Stomach (tissue), 9 donors: ENCODE results near the gene RETREG2. TPM values are rescaled to one million over a fixed set of nuclear protein-coding genes. Genes with fewer than 3 reads are reported as not detected.

Source experiments
- DNase-seq, 2 donors: peaks; one replicate each; pipeline versions ENCODE4 v3.0.0 to v3.0.0-alpha.2; 2013 to 2019
- H3K27ac ChIP-seq, 5 donors: fragments of 200-600 bp in 4 of 5; sonication (generic) in 4 of 5; one replicate each; pipeline ENCODE4 v1.5.1; 2013 to 2019; ENCODE audit warnings: mild to moderate bottlenecking in 1 of 5, moderate library complexity in 1 of 5
- H3K27me3 ChIP-seq, 3 donors: fragments of 200-600 bp; sonication (generic); one replicate each; pipeline ENCODE4 v1.5.1; 2017 to 2019; ENCODE audit warnings: mixed run types in 1 of 3
- H3K36me3 ChIP-seq, 4 donors: fragments of 200-600 bp; sonication (generic); 1 replicate in 3 of 4; 2 replicates in 1 of 4; pipeline ENCODE4 v1.5.1; 2016 to 2019
- H3K4me1 ChIP-seq, 4 donors: fragments of 200-600 bp; sonication (generic); one replicate each; pipeline ENCODE4 v1.5.1; 2016 to 2019
- H3K4me3 ChIP-seq, 4 donors: fragments of 200-600 bp; sonication (generic) in 3 of 4; one replicate each; pipeline ENCODE4 v1.5.1; 2016 to 2019; ENCODE audit warnings: mild to moderate bottlenecking in 1 of 4
- H3K9me3 ChIP-seq, 4 donors: fragments of 200-600 bp; sonication (generic); one replicate each; pipeline ENCODE4 v1.5.1; 2016 to 2019
- EP300 ChIP-seq: sonication (generic); formaldehyde crosslinking; IDR thresholded peaks from one replicate; pipeline ENCODE4 v1.6.1; 2017; ENCODE audit warnings: antibody characterized with exemption
- POLR2A ChIP-seq, 4 donors: fragments of 450-650 bp; IDR thresholded peaks; one replicate each; pipeline ENCODE4 v1.6.1; 2016; ENCODE audit warnings: antibody characterized with exemption in 4 of 4, control low read depth in 2 of 4, mild to moderate bottlenecking in 1 of 4, moderate library complexity in 1 of 4
- POLR2AphosphoS5 ChIP-seq, 3 donors: sonication (generic); formaldehyde crosslinking; IDR thresholded peaks; one replicate each; pipeline ENCODE4 v1.6.1; 2016; ENCODE audit warnings: antibody characterized with exemption in 3 of 3
- WGBS, 5 donors: extraction: QIAGEN DNeasy Blood & Tissue Kit in 3 of 5; methylation state at CpG; one replicate each; pipeline versions ENCODE4 v1.1.5 to v1.1.7; 2013 to 2018; 5-methylcytosine and 5-hydroxymethylcytosine counted together
- intact Hi-C: fragments of 100-400 bp; cut with DNase I; formaldehyde crosslinking; loops from one replicate; pipeline ENCODE4 v1.15.1; 2023; ENCODE audit warnings: low total_unique reads
- polyA plus RNA-seq, 3 donors: library from polyadenylated mRNA; stranded (reverse); fragments of 200-250 nt; gene quantifications; one replicate each; pipeline ENCODE4 v1.2.3, GENCODE V29; 2013
- total RNA-seq, 5 donors: library from RNA; depleted of rRNA; stranded (reverse); fragments of >200 nt; gene quantifications; one replicate each; pipeline versions ENCODE4 v1.1.0 to v1.2.3, GENCODE V29; 2014 to 2016
- TF ChIP-seq, protein P1 (sequence below), 7 experiments: fragments of 450-650 bp in 4 of 7; fragments of 200-600 bp in 3 of 7; sonication (generic) in 3 of 7; IDR thresholded peaks; one replicate each; pipeline ENCODE4 v1.5.1; 2016 to 2019; ENCODE audit warnings: antibody characterized with exemption in 7 of 7, control low read depth in 2 of 7, mild to moderate bottlenecking in 1 of 7
- donor health status: healthy with polysubstance abuse.
- donor health status: Bipolar disorder and iron deficiency.
- donor health status: healthy.

RETREG2 gene
- total and polyA plus RNA-seq, 8 donors, result 23.9 to 97.3 (median 43.0) TPM

DNA sequence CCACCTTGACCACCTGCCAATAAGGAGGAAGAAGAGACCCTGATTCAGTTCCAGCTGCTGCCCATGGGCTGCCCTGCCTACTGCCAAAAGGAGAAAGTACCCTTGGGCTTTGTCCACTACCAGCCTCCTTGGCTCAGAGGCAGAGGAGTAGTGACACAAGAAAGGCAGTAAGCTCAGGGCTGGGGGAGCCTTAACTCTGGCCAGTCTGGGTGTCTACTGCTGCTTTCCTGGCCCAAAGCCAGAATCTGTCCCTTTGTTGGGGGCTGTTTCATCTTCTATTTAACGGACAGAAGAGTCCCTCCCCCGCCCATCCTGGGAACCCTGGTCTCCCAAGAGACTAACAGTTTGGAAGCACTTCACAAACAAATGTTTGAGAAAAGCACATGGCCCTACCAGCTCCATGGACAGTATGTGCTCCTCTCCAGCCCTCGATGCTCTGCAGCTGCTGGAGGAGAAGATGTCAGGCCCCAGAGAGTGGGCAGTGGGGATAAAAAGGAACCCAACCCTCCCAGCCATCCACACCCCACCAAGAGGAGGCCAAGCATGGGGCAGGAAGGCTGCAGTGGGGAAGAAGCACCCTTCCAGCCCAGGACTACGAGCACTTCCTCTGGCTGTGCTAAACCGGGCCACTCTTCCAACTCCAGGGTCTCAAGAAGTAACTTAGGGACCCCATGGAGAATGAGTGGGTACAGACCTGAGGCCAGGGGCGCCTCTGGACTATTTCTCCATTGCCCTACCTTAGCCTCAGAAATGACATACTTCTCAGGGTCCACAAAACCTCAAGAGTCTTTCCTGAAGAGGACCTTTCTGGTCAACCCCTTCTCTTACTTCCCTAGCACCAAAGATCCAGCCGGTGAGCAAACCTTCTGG lies 50.2 kb downstream of the RETREG2 start:
- Histone ChIP-seq H3K4me3 (peak overlapping the region; percentile 64 to 82 (median 78)), H3K9me3 (no peaks in the 10 kb centered on the region), H3K27ac (peak overlapping the region in 4 of 5 donors; percentile 95 to 98 (median 96)), H3K4me1 (peaks cover 19 to 57% (median 38%) of the 10 kb centered on the region in 4 donors), H3K27me3 (no peaks in the 10 kb centered on the region), H3K36me3 (peaks cover 38 to 59% (median 53%) of the 10 kb centered on the region in 4 donors)
- TF ChIP-seq POLR2AphosphoS5 (IDR thresholded peaks at IDR 0.05) (no peak), POLR2A (IDR thresholded peaks at IDR 0.05) (no peak), EP300 (no peak)
- TF ChIP-seq, protein P1, sequence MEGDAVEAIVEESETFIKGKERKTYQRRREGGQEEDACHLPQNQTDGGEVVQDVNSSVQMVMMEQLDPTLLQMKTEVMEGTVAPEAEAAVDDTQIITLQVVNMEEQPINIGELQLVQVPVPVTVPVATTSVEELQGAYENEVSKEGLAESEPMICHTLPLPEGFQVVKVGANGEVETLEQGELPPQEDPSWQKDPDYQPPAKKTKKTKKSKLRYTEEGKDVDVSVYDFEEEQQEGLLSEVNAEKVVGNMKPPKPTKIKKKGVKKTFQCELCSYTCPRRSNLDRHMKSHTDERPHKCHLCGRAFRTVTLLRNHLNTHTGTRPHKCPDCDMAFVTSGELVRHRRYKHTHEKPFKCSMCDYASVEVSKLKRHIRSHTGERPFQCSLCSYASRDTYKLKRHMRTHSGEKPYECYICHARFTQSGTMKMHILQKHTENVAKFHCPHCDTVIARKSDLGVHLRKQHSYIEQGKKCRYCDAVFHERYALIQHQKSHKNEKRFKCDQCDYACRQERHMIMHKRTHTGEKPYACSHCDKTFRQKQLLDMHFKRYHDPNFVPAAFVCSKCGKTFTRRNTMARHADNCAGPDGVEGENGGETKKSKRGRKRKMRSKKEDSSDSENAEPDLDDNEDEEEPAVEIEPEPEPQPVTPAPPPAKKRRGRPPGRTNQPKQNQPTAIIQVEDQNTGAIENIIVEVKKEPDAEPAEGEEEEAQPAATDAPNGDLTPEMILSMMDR (IDR thresholded peaks at IDR 0.05), result no peak
- 33 to 46% (median 41%) methylated on average over 4 to 7 of the region's 7 CpGs for WGBS, 5 donors
- peak in 1 of 2 donors; percentile 32 for DNase-seq
- intact Hi-C loops, result loop anchor here (10.0 kb wide), 1 partner anchor 57 kb away; no protein-coding TSS in a partner anchor

DNA sequence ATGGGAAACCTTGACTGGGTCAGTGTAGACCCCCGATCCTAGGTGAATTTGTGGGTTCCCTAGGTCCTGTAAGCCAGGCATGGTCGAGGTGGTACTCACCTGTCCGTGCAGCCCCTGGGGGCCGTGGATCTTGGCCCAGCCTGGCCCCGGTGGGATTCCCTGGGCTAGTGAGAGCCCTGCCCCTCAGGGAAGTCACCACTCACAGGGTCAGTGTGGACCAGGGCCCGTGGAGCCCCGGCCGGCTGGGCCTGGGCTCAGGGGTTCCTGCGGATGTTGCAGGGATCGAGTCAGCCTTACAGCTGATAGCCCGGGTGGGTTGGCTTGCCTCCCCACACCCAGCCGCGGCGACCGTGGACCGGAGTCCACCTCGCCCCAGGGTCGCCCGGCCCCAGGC lies 50.8 kb downstream of the RETREG2 start:
- Histone ChIP-seq H3K4me1 (peaks cover 19 to 57% (median 38%) of the 10 kb centered on the region in 4 donors), H3K4me3 (peak overlapping the region; percentile 64 to 82 (median 78)), H3K9me3 (no peaks in the 10 kb centered on the region), H3K27ac (peak overlapping the region; percentile 95 to 98 (median 96)), H3K27me3 (no peaks in the 10 kb centered on the region), H3K36me3 (peaks cover 38 to 59% (median 53%) of the 10 kb centered on the region in 4 donors)
- no peak for DNase-seq
- TF ChIP-seq POLR2A (IDR thresholded peaks at IDR 0.05) (no peak), EP300 (no peak), POLR2AphosphoS5 (IDR thresholded peaks at IDR 0.05) (no peak)
- TF ChIP-seq, protein P1 (IDR thresholded peaks at IDR 0.05), result no peak
- intact Hi-C loops, result loop anchor here (10.0 kb wide), 1 partner anchor 56 kb away; no protein-coding TSS in a partner anchor
- WGBS, 5 donors, result 1 to 20% (median 1%) methylated on average over 1 to 19 of the region's 19 CpGs

DNA sequence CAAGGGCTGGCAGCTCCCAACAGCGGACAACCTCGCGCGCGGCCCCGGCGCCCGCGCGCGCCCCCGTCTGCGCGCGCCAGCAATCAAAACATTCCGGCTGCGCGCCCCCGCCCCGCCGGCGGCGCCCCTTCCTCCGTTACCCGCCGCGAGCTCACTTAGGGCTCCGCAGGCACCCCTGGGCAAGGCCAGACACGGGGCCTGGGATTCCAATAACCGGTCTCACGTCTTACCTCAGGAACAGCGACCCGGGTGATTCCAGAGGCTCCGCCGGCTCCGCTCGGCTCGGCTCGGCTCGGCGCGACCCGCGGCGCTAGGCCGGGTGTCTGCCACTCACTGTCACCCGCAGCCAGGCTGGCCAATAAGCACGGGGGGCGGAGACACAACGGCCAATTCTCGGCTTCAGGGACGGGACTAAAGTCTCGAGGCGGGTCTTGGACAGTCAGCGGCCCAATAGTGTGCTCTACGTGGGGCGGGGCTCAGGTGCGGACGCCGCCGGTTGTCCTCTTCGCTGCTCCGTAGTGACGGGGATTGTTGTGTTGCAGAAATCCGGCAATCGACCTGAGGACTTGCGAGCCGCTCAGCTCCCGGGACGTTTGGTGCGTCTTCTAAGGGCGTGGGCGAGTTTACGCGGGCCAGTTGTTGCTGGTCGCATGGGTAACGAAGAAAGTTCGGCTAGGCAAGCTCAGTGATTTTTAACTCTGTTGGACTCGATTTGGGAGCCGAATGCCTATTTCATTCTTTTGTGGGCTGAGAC lies 51.4 kb downstream of the RETREG2 start, which contains the start of the genes ANKZF1 and ATG9A:
Gene ANKZF1, plus strand, starts transcription at position 502 of the 754 bp plus-strand sequence. CDS start 452 bp downstream, outside the sequence.
Gene ATG9A, minus strand, starts transcription at position 332 of the 754 bp plus-strand sequence. CDS start 1,612 bp downstream, outside the sequence.
- peaks cover 37 to 59% (median 53%) of the 10 kb centered on the region in 4 donors for H3K36me3 ChIP-seq
- peak within 1 kb of the TSS; percentile 64 to 82 (median 78) for H3K4me3 ChIP-seq

DNA sequence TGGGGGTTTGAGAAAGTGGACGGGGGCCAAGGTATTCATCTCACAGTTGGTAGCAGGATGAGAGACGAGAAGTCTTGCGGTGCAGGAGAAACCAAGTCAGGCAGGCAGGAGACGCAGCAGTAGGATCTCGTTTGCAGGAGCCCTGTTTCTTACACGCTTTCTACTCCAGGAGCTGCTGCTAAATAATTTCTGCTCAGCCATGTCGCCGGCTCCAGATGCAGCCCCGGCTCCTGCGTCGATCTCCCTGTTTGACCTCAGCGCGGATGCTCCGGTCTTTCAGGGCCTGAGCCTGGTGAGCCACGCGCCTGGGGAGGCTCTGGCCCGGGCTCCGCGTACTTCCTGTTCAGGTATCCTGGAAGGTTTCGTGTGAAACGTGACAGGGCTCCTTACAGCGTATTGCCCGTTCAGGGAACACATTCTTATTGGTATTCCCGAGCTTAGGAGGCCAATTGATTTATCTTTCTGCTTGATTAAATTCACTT lies 52.0 kb downstream of the RETREG2 start:
- DNase-seq, result peak; percentile 73 to 87
- Histone ChIP-seq H3K27me3 (no peaks in the 10 kb centered on the region), H3K4me1 (peaks cover 19 to 57% (median 38%) of the 10 kb centered on the region in 4 donors), H3K4me3 (peak overlapping the region; percentile 64 to 82 (median 78)), H3K9me3 (no peaks in the 10 kb centered on the region), H3K27ac (peak overlapping the region; percentile 95 to 98 (median 96)), H3K36me3 (peaks cover 37 to 59% (median 53%) of the 10 kb centered on the region in 4 donors)
- 0 to 1% (median 0%) methylated on average over 20 to 24 of the region's 24 CpGs for WGBS, 5 donors
- TF ChIP-seq EP300 (no peak), POLR2AphosphoS5 (IDR thresholded peaks at IDR 0.05) (no peak), POLR2A (IDR thresholded peaks at IDR 0.05) (no peak)
- TF ChIP-seq, protein P1 (IDR thresholded peaks at IDR 0.05), result no peak
- intact Hi-C loops, result no loop called here

More for the DNA sequence above, 51.4 kb downstream of the RETREG2 start, which contains the start of the genes ANKZF1 and ATG9A:
- Histone ChIP-seq H3K27ac (peak within 1 kb of the TSS; percentile 95 to 98 (median 96)), H3K4me1 (peaks cover 19 to 57% (median 38%) of the 10 kb centered on the region in 4 donors), H3K9me3 (no peaks in the 10 kb centered on the region), H3K27me3 (no peaks in the 10 kb centered on the region)
- peak; percentile 99 to 100 for DNase-seq
- TF ChIP-seq EP300 (no peak), POLR2AphosphoS5 (IDR thresholded peaks at IDR 0.05) (peak; percentile 95 to 98 (median 96)), POLR2A (IDR thresholded peaks at IDR 0.05) (peak in 2 of 4 donors; percentile 32 to 79)
- 0 to 1% (median 1%) methylated on average over 34 to 80 of the region's 80 CpGs for WGBS, 5 donors
- intact Hi-C loops, result loop anchor here (10.0 kb wide), 1 partner anchor 55 kb away; no protein-coding TSS in a partner anchor
